Ecto neural progenitor cell (in vitro differentiated cells): ENCODE data around the gene HYAL1.

Source experiments
- DNase-seq: peaks from one replicate; pipeline ENCODE4 v3.0.0-alpha.2; 2018; ENCODE audit warnings: low spot score

Gene HYAL1

DNA sequence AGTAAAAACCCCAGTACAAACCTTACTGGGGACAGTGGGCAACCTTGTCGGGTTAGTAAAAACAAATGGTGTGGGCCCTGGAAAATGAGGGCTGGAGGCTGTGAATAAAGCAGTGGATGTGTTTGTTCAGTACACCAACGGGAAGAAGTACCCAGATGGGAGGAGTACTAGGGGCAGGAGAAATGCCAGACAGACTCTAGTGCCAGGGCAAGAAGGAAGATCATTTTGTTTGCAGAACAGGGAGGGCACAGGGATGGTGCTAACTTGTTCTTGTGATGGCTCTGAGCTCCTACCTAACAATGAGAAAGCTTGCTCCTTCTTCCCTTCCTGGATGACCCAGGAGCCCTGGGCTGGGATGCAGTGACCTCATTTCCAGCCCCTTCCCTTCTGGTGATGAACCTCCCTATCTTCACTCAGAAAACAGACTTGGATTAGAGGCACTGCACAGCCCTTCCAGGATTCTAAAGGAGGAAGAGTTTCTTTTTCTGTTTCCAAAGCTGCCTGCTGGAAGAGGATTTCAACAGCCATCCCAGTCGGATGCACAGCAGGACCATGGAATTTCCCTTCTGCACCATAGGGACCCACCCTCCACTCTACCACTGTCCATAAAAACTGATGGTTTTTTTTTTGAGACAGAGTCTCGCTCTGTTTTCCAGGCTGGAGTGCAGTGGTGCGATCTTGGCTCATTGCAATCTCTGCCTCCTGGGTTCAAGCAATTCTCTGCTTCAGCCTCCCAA lies 31.1 kb upstream of the HYAL1 start:
- no peak for DNase-seq

DNA sequence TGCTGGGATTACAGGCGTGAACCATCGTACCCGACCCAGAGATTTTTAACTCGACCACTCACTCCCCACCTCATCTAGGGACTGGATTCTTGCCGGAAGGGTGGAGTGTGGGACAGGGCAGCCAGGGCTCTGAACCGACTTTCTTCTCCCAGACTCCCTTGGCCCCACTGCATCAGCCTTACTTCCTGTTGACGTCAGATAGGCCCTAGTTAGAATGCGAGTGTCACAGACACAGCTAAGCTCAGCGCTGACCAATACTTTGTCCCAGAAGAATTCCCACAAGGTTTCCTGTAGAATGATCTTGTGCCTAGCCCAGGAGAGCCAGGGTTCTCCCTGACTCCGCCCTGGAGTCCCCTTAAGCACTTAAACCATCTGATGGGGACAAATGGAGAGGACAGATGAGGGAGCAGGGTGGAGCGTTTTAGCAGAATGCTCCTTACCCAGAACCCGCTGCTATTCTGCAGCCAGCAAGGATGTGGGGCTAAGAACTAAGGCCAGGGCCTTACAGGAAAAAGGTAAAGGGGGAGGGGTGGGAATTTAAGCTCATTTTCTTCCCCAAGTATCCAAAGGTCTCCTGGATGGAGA lies 30.5 kb upstream of the HYAL1 start:
- no peak for DNase-seq

DNA sequence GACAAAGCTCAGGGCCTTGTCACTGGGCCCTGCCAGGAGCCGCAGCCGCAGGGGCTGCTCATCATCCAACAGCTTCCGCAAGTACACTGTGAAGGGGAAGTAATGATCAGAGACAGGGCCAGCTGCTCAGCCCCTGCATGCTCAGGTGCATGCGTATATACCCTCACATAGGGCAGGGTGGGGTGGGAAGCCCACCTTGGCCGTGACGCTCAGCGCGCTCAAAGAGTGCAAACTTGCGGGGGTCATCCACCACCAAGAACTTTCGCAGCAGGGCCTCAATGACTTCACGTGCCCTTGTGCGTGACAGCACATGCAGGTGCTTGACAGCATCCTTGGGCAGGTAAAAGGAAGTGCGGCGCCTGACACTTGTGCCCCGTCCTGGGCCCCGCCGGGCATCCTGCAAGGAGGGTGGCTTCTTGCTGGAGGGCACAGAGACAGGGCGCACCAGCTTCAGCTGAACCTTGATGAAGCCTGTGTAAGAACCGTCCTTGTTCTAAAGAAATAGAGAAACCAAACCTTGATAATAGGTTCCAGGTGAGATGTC lies 28.1 kb upstream of the HYAL1 start:
- DNase-seq: no peak

DNA sequence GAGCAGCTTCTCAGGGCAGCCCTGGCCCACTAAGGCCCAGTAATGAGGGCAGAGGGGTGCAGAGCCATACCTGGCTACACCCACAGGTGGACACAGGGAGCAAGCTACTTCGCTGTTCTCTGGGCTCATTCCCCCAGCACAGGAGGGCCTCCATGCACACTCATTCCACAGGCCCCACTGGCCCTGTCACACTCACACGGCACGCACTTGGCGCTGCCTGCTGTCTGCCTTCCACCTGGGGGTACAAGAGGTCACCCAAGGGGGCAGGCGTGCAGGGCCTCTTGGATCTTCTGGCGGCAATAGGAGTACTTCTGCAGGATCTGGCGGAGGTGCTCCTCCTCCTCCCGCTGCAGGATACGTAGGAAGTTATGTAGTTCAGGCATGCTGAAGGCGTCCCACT lies 27.0 kb upstream of the HYAL1 start:
- DNase-seq: no peak

DNA sequence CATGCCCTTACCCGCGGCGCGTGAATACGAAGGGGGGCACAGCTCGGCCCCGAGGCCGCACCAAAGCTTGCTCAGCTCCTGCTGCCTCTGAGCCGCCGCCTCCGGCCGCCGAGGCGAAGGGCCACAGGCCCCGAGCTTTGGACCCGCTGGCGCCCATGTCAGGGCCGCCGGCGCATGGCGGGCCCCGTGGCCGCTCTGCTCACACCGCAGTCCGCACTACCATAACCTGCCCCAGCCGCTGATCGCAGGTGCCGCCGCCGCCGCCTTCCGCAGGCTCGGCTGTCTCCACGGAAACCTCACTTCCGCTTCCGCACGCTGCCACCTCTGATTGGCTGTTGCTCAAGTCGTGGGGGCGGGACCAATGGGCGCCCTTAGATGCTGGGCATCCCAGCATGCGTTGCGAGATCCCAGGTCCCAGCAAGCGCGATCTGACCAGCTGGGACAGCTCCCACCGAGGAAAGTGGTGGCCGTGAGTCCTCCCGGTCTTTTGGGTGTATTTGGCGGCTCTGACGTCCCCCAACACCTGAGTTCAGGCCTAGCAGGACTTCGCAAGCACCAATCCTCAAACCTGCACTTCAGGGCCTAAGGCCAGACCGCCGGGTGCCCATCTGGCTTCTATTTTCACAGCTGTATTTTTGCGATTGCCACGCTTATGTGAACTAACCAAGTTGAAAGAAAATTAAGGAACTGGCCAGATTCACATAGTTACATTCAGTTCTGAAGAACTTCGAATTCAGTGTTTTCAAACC lies 24.7 kb upstream of the HYAL1 start, which contains the start of gene TUSC2:
TUSC2 (minus strand) TSS at position 281 of the 749 bp plus-strand sequence; CDS start at position 157, 124 bp downstream.
- peak; percentile 96 for DNase-seq

DNA sequence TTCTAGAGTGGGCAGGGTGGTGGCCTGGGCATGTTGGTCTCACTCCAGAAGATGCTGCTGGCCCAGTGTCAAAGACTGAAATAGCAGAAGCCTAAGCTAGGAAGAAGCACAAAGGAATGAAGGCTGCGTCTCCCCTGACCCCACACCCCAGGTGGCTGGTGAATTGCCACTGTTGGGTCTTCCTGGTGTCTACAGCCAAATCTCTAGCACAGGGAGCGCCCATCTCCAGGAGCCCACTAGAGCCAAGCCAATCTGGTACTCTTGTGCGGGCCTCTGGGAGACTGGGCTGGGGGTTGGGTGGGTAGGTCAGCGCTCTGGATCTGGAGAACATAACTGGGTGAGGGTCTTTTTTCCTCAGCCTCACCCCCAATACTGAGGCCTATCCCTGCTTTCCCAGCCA lies 23.8 kb upstream of the HYAL1 start:
- no peak for DNase-seq

DNA sequence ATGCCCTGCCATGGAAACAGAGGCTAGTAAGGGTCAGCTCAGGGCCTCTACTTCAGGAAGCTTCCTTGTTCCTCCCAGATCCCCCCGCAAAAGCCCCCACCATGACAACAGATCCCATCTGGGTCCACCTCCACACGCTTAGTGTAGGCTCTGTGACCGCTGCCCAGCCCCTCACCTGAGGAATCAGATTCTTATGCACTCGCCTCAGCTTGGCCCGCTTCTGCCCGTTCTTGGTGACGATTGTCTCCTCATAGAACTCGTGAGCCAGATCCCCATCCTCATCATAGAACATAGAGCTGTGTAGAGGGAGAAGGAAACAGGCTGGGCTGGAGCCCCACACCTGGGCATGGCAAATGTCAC lies 22.8 kb upstream of the HYAL1 start:
- DNase-seq: no peak

DNA sequence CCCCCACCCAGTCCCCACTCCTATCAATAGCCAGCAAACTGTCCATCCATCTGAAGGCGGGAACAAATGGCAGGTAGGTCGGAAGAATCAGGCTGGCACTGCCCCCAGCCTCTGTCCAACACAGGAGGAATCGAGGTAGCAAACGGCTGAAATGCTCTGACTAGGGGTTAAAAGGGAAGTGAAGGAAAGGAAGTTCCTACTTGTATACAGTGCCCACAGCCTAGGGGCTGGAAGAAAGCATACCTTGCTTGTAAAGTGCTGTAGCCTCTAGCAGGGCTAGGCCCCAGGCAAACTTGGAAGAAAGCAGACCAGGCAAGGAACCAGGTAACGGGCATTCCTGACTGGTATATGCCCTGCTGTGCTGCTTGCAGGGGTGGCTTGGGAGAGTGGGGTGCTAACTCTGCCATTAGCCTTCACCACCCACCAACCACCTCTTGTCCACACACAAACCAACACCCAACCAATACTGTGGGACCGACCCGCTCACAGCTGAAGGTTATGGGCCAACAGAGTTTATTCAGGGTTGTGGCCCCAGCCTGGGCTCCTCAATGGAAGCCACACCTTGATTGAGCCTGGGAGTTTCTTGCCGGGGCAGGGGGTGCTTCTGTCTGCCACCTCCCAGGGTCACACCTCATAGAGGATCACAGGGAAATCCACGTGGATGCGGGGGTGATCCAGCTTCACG lies 22.3 kb upstream of the HYAL1 start:
- DNase-seq: no peak

DNA sequence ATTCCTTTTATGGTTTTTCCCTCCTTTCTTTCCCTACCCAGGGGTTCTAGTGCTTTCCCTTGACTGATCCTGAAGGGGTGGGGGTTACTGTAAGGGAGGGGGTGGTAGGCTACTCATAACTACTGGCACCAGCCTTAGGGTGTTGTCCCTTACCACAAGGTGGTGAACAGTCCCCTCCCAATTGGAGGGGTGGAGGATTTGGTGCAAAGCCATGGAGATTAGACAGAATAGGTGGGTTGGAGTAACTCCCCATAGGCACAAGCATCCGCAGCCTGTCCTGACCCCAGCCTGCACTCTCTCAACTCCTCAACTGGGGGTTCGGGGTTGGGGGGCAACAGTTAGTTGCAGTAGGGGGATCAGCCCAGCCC lies 21.7 kb upstream of the HYAL1 start:
- no peak for DNase-seq

DNA sequence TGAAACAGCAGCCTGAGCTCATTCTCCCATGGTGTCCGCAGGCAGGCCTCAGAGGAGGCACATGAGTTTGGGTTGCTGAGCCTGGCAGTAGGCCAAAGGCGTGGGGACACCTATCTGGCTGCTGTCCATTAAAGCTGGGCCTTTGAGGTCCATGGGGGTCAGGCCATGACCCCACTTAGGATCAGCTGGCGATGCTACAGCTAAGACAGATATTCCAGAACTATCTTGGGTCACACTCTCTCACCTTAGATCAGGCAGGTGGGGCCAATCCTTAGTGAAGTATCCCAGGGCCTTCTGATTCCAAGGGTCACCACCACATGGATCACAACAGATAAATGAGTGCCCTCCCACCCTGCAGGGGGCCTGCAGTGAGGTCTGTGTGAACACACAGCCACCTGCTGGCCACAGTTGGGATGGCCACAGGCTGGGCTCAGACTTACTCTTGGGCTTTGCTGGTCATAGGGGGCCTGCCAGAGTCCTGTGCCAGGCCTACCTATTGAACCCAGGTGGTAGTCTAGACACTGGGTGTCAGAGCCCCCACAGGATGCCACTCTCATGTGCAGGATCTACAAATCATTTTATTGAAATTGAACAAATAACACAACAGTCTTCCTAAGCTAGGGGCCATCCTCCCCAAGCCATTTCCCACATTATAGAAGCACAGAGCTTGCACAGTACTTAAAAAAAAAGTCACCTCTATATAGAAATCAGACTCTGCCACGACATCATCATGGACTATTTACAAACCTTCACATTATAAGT lies 21.2 kb upstream of the HYAL1 start:
- peak; percentile 87 for DNase-seq

DNA sequence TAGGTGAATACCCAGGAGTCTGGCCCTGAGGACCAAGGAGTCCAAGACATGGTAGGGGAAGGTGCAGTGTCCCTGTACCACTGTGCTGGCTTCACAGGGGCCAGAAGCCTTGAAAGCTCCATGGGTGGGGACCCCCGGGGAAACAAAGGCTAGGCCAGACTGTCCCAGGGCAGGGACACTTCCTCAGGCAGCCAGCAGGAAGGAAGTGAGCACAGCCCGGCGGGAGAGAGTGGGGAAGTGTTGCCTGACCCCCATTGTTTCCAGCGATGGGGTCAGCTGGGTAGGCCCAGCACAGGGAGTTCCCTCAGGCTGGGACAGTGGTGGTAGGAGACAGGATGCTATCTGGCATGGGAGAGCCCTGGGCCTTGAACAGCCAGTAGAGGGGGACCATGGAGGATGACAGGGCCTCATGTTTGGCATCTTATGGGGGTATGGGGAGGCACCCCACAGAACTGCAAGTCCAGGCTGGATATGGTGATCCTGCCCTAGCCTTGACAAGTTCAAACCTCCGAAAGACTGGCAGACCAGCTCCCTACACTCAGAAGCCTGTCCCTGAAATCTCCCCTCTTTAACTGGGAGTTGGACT lies 20.3 kb upstream of the HYAL1 start:
- no peak for DNase-seq

DNA sequence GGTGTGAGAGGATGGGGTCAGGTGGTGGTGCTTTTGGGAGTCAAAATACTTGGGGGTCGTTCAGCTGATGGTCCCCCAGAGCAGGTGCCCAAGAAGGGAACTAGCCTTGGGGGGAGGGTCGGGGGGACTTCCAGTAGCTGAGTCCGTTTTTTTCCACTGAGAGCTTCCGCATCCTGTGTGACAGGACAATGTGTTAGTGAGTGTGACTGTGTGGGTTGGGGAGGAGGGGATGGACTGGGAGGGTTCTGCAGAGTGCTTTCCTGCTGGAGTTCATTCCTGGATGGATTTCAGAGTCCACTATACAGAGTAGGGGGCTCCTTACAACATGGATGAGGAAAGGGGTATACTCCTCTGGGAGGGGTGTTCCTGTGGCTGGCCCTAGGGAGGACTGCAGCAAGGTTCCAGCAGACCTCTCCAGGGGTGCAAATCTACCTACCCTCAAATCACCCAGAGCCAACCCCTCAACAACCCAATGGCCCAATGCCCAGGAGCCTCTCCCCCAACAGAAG lies 19.8 kb upstream of the HYAL1 start:
- no peak for DNase-seq

DNA sequence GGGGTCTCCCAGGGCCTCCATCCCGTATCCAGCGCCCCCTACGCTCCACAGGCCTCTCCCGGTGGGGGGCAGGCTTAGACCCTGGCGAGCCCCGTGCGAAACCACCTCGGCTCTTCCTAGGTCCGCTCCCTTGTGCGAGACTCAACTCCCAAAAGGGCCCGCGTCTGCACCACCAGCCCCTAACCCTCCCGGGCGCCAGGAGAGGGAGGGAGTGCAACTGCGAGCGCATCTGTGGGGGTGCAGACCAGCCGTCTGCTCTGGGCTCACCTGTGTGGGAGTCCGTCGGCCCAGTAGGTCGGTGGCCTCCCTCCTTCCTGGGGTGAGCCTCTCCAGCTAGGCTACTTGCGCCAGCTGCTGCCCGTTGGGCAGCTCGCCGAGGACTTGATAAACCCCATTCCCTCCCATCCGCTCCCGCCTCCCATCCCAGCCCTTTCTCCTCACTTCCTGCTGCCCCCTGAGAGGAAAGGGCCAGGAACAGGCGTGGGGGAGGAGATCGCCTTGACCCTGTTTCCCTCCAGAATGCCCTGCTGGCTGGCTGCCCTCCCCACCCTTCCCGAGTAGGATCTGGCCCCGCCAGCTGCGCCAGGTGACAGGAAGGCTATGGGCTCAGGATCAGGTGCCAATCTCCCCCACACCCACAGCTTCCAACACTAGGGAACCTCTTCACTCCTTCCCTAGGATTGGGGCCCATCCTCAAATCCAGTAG lies 19.2 kb upstream of the HYAL1 start, which contains the start of gene HYAL2:
HYAL2 (minus strand) TSS at position 360 of the 706 bp plus-strand sequence. CDS start 2,256 bp downstream, outside the sequence.
- DNase-seq: peak; percentile 68

DNA sequence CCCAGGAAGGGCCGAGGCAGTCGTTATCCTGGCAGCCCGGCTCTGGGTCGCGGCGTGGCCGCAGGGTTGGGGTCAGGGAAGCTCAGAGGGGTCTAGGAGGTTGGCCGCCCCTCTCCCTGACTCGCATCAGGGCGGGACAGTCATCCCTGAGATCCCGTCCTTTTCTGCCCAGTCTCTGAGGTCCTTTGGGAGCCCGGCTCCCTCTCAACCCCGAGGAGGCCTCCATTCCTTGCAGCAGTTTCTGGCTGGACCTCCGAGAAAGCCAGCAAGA lies 18.7 kb upstream of the HYAL1 start:
- DNase-seq: no peak

DNA sequence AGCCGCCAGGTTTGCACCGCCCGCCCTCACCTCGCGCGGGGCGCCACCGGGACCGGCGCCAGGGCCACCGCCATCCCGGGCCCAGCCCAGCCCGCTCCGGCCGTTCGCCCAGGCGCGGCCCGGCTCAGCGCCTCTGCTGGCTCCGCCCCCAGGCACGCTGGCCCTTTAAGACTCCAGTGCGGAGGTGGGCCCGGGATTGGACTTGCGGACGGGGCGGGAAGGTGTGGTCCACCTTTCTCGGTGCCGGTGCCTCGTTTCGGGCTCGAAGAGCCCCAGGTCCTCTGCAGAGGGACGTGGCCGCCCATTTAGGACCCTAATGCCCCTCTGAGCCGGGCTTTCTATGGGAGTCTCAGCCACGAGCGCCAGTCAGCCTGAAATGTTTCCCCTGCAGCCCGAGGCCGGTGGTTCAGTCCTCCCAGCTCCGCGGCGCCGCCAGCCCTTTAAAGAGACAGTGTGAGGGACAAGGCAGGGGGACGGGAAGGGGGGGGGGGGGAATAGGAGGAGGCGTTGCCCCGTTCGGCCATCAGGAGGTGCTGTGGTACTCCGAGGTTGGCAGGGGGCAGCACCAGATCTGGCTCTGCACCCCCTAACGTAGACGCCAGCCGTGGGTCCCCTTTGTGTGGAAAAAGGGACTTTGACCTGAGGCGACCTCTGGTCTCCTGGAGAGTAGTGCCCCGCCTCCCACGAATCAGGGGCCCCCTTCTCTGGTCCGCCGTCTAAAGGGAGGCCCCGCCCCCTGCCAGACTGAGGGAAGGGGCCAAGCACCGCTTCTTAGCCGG lies 18.2 kb upstream of the HYAL1 start:
- peak; percentile 95 for DNase-seq

DNA sequence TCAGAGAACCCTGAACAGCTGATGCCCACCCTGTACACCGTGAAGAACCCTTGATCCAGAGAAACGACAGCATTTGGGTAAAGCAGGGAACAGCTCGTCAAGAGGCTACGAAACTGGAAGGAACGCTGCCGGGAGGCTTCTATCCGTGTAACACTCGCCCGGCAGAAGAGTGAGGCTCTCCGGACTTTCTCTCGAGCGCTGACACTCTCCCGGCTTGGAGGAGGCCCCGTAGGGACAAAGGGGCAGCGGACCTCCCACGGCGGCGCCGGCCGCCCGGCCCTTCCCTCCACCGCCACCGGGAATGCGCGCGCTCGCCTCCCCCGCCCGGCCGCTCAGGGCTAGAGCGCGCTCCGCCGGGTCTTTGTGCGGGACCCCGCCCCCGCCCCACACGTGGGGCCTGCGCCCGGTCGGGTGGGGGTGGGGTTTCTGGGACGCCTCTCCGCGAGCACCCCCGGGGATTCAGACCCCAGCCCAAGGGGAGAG lies 17.5 kb upstream of the HYAL1 start:
- DNase-seq: peak; percentile 95

DNA sequence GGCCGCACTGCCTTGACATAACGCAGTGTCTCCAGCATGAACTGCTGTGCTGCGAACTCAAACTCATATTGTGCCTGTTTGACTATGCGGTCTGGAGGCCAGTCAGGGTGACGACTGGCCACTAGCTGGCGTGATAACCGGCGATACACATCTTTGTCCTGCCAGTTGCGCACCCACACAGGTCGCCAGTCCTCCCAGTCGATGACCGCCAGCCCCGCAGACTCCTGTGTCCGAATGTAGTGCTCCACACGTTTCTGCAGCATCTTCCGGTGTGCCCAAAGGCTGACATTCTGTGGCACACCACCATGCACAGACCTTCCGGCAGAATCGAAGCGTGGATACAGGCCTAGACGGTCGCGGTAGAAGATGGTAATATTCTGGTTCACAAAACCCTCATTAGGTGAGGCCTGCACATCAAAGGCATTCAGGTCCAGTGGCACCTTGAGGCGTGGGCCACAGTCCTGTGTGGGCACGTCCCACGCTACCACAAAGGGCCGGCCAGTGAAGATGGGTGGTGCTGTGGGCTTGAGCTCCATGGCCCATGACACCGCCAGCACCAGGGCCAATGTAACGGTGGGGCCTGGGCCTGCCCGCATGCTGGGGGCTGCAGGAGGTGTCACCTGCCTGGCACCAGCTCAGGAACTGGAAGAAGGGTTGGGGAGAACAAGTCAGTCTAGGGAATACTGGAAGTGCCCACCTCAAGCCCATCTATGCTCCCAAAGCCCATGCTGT lies 16.7 kb upstream of the HYAL1 start:
- no peak for DNase-seq

DNA sequence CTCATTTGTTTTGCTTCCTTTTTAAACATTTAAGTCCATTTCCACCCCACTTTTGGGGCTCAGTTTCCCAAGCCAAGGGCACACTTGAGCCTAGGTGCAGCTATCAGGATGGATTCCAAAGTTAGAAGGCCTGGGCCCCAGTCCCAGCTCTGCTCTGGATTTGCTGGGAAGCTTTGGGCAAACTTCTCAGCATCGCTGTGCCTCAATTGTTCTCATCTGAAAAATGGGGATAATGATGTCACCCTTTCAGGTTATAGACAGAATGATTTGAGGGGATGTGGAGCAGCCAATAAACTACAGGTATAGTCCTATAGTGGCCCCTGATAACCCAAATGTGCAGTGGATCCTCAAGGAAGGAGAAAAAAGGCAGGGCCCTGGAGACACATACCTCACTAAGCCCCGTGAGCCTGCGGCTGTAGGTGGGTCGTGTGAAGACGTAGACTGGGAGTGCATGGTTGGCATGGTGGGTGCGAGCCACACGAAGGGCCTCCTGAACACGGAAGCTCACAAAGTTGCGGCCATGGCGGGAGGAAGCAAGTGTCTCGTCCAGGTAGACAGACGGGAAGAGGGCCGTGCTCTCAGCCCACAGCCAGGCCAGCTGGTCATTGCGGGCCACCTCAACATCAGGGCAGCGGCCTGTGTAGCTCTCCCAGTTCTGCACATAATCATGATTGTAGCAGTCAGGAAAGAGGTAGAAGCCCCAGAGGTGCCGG lies 16.0 kb upstream of the HYAL1 start:
- no peak for DNase-seq
